Measurements from ENCODE around the gene NAV1. TPM values are rescaled to one million over a fixed set of nuclear protein-coding genes. Genes with fewer than 3 reads are reported as not detected.

NAV1 gene
- polyA plus RNA-seq, 4 donors = 0.67 to 6.4 (median 3.4) TPM

DNA sequence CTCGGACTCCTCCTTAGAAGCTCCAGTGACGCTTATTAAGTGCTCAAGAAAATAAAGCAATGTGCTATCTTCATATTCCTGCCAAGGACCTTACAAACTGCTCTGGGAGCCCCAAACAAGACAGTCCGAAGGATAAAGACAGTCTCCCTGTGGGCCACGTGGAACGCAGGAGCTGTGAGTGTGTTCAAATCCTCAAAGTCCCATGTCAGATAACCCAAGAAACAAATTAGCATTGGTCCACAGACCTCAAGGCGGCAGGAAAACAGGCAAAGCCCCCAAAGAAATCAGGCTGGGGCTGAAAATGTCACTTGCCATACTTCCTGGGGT, 3.0 kb upstream of the NAV1 start:
- no peaks in the 10 kb centered on the region for H3K9me3 ChIP-seq (ENCODE audit: control insufficient read depth in 2 of 2, insufficient read depth in 1 of 2, low read depth in 1 of 2, low read length in 1 of 2)
- peak overlapping the region in 1 of 3 donors; percentile 68 for H3K27ac ChIP-seq (ENCODE audit: low read depth in 1 of 3, low read length in 2 of 3)
- DNase-seq (no peak), FAIRE-seq (no peak)
- H3K36me3 ChIP-seq (ENCODE audit: control insufficient read depth in 3 of 3, insufficient read depth in 2 of 3, low read depth in 1 of 3, low read length in 3 of 3) = peaks cover 0 to 6% (median 0%) of the 10 kb centered on the region in 3 donors
- peaks cover 0 to 22% (median 0%) of the 10 kb centered on the region in 3 donors for H3K4me1 ChIP-seq (ENCODE audit: control insufficient read depth in 3 of 3, insufficient read depth in 2 of 3, low read depth in 1 of 3, low read length in 2 of 3)
- 64 to 84% (median 83%) methylated on average over 6 of the region's 6 CpGs for WGBS, 3 donors
- H3K27me3 ChIP-seq (ENCODE audit: control insufficient read depth in 3 of 3, insufficient read depth in 3 of 3, low read length in 3 of 3) = peaks cover 0 to 55% (median 2%) of the 10 kb centered on the region in 3 donors
- no peak overlapping the region for H3K4me3 ChIP-seq (ENCODE audit: low read depth in 1 of 3, low read length in 3 of 3)

DNA sequence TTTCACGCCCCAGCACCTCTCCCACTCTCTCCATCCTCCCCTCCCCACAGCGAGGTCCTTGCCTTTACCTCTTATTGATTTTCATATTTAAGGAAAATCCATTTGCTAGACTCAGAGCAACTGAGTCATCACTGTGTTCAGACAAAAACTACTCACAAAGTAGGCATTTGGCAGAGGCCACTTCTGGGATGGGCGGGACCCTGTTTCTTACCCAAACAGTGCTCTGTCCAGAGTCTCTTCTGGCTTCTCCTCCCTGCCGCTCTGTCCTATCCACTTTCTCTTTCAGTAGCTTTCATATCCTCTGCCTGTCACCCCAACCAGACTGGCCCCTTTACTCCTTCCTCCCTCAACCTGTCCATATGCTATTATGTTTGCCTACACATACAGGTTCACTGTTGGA, 2.4 kb upstream of the NAV1 start:
- H3K4me3 ChIP-seq (ENCODE audit: low read depth in 1 of 3, low read length in 3 of 3) = no peak overlapping the region
- no peak for FAIRE-seq
- DNase-seq = no peak
- peak overlapping the region in 1 of 3 donors; percentile 40 for H3K27ac ChIP-seq (ENCODE audit: low read depth in 1 of 3, low read length in 2 of 3)
- H3K4me1 ChIP-seq (ENCODE audit: control insufficient read depth in 3 of 3, insufficient read depth in 2 of 3, low read depth in 1 of 3, low read length in 2 of 3) = peaks cover 0 to 19% (median 0%) of the 10 kb centered on the region in 3 donors
- peaks cover 0 to 5% (median 0%) of the 10 kb centered on the region in 3 donors for H3K36me3 ChIP-seq (ENCODE audit: control insufficient read depth in 3 of 3, insufficient read depth in 2 of 3, low read depth in 1 of 3, low read length in 3 of 3)
- WGBS, 3 donors = 56 to 67% (median 63%) methylated on average over 4 of the region's 4 CpGs
- peaks cover 0 to 60% (median 2%) of the 10 kb centered on the region in 3 donors for H3K27me3 ChIP-seq (ENCODE audit: control insufficient read depth in 3 of 3, insufficient read depth in 3 of 3, low read length in 3 of 3)
- H3K9me3 ChIP-seq (ENCODE audit: control insufficient read depth in 2 of 2, insufficient read depth in 1 of 2, low read depth in 1 of 2, low read length in 1 of 2) = no peaks in the 10 kb centered on the region

DNA sequence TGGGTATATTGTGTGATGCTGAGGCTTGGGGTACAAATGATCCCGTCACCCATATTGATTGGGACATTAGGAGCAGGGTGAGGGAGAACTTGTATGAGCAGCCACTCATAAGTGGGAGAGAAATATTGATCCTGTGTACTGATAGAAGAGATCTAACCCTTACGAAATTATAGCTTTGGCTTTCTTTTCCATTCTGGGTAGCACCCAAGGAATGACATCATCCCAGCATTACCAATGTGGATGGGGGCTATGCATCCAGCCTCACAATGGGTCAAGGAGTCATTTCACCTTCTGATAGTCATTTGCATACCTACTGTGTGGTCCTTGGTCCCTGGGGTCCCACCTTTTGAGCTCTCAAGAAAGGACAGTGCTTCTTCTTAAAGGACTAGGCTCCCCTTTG, 1.9 kb upstream of the NAV1 start:
- Histone ChIP-seq H3K4me1 (ENCODE audit: control insufficient read depth in 3 of 3, insufficient read depth in 2 of 3, low read depth in 1 of 3, low read length in 2 of 3) (peaks cover 0 to 19% (median 0%) of the 10 kb centered on the region in 3 donors), H3K36me3 (ENCODE audit: control insufficient read depth in 3 of 3, insufficient read depth in 2 of 3, low read depth in 1 of 3, low read length in 3 of 3) (no peaks in the 10 kb centered on the region), H3K27ac (ENCODE audit: low read depth in 1 of 3, low read length in 2 of 3) (no peak overlapping the region), H3K9me3 (ENCODE audit: control insufficient read depth in 2 of 2, insufficient read depth in 1 of 2, low read depth in 1 of 2, low read length in 1 of 2) (no peaks in the 10 kb centered on the region), H3K4me3 (ENCODE audit: low read depth in 1 of 3, low read length in 3 of 3) (no peak overlapping the region), H3K27me3 (ENCODE audit: control insufficient read depth in 3 of 3, insufficient read depth in 3 of 3, low read length in 3 of 3) (peaks cover 0 to 60% (median 2%) of the 10 kb centered on the region in 3 donors)
- DNase-seq (no peak), FAIRE-seq (no peak)
- 75 to 88% (median 77%) methylated on average over 2 of the region's 2 CpGs for WGBS, 3 donors

DNA sequence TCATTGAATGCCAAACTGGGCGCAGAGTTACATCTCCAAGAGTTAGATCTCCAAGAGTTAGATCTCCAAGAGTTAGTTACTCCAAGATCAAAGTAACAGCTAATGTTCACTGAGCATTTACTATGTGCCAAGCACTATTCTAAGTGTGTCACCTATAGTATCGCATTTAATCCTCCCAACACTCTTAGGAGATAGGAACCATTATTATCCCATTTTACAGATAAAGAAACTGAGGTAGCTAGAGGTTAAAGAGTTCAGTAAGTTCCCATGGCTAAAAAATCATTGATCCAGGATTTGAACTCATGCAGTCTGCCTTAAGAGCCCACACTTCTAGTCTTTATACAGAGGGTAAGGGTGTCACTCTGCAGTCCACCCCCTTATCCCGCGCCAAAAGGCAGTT, 1.5 kb upstream of the NAV1 start:
- Histone ChIP-seq H3K4me1 (ENCODE audit: control insufficient read depth in 3 of 3, insufficient read depth in 2 of 3, low read depth in 1 of 3, low read length in 2 of 3) (peaks cover 0 to 19% (median 0%) of the 10 kb centered on the region in 3 donors), H3K27me3 (ENCODE audit: control insufficient read depth in 3 of 3, insufficient read depth in 3 of 3, low read length in 3 of 3) (peaks cover 0 to 61% (median 2%) of the 10 kb centered on the region in 3 donors), H3K4me3 (ENCODE audit: low read depth in 1 of 3, low read length in 3 of 3) (no peak overlapping the region), H3K36me3 (ENCODE audit: control insufficient read depth in 3 of 3, insufficient read depth in 2 of 3, low read depth in 1 of 3, low read length in 3 of 3) (no peaks in the 10 kb centered on the region), H3K9me3 (ENCODE audit: control insufficient read depth in 2 of 2, insufficient read depth in 1 of 2, low read depth in 1 of 2, low read length in 1 of 2) (no peaks in the 10 kb centered on the region), H3K27ac (ENCODE audit: low read depth in 1 of 3, low read length in 2 of 3) (no peak overlapping the region)
- FAIRE-seq = no peak
- DNase-seq = no peak
- 94 to 97% (median 94%) methylated on average over 4 of the region's 4 CpGs for WGBS, 3 donors

DNA sequence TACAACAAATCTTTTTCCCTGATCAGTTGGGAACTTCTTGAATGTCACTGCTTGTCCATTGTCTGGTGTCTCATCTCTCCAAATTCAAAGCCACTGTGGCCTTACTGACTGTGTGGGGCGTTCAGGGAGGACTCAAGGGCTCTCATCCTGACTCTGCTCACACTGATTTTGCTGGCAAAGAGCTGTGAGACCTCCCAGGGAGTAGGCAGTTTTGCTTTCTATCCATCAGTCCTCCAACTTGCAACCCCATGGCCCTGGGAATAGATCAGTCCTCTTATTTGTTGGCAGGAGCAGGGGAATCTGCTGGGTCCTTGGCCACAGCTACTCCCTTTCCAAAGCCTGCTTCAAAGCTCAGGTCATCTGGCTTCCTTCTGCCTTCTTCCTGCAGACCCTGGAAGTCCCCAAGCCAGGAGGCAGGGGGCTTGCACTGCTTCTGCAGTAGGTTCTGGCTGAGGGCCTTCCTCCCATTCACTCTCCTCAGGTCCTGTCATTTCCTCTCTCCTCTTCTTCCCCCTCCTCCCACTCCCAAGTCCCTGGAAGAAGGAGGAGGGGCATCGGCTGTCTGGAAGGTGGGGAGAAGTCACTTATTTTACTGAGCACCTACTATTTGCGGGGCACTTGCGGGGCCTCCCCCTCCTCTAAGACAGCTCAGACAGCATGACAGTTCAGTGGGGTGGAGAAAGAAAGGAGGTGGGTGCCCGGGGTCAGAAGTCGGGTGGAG, 876 bp upstream of the NAV1 start:
- 28 to 36% (median 34%) methylated on average over 6 of the region's 6 CpGs for WGBS, 3 donors
- DNase-seq (no peak), FAIRE-seq (no peak)
- H3K9me3 ChIP-seq (ENCODE audit: control insufficient read depth in 2 of 2, insufficient read depth in 1 of 2, low read depth in 1 of 2, low read length in 1 of 2) = no peaks in the 10 kb centered on the region
- no peaks in the 10 kb centered on the region for H3K36me3 ChIP-seq (ENCODE audit: control insufficient read depth in 3 of 3, insufficient read depth in 2 of 3, low read depth in 1 of 3, low read length in 3 of 3)
- H3K27ac ChIP-seq (ENCODE audit: low read depth in 1 of 3, low read length in 2 of 3) = peak overlapping the region in 2 of 3 donors; percentile 24 to 72
- peaks cover 0 to 19% (median 0%) of the 10 kb centered on the region in 3 donors for H3K4me1 ChIP-seq (ENCODE audit: control insufficient read depth in 3 of 3, insufficient read depth in 2 of 3, low read depth in 1 of 3, low read length in 2 of 3)
- H3K27me3 ChIP-seq (ENCODE audit: control insufficient read depth in 3 of 3, insufficient read depth in 3 of 3, low read length in 3 of 3) = peaks cover 0 to 62% (median 2%) of the 10 kb centered on the region in 3 donors
- peak overlapping the region in 2 of 3 donors; percentile 48 to 51 for H3K4me3 ChIP-seq (ENCODE audit: low read depth in 1 of 3, low read length in 3 of 3)

DNA sequence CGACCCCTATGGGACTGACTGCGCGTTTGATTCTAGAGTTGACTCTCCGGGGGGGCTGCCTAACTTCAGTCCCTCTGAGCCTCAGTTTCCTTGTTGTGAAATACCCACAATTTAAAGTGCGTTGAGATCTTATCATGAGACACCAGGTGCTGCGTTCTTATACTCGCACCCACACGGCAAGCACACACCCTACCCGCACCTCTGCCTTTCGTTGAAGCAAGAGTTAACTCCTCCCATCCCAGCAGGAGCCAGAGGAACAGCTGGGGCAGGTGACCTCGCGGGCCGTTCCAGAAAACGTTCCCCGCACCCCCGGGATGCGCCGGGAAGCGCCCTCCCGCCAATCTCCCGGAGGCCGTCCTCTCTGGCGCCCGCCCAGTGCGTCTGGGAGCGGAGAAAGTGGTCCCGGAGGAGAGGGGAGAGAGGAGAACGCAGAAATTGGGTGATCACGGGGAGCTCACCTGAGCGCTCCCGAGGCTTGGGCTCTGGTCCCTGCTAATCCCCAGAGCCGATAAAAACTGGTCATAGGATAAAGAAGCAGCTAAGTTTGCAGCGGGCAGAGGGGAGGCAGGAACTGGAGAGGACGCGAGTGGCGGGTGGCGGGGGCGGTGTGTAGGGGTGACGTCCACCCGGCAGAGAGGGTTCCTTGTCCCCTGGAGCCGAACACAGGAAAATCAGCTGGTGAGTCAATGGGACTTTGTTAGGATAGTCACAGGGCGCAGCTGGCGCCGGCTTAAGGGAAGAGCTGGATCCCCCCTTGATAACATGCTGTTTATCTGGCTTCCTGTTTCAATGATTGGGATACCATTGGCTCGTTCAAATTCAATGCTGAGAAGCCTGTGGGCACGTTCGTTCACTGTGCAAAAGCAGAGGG, 869 bp downstream of the NAV1 start:
- FAIRE-seq = no peak
- Histone ChIP-seq H3K27me3 (ENCODE audit: control insufficient read depth in 3 of 3, insufficient read depth in 3 of 3, low read length in 3 of 3) (peaks cover 2 to 62% (median 3%) of the 10 kb centered on the region in 3 donors), H3K4me1 (ENCODE audit: control insufficient read depth in 3 of 3, insufficient read depth in 2 of 3, low read depth in 1 of 3, low read length in 2 of 3) (peaks cover 0 to 19% (median 5%) of the 10 kb centered on the region in 3 donors), H3K27ac (ENCODE audit: low read depth in 1 of 3, low read length in 2 of 3) (peak overlapping the region in 2 of 3 donors; percentile 43 to 72), H3K4me3 (ENCODE audit: low read depth in 1 of 3, low read length in 3 of 3) (peak overlapping the region; percentile 17 to 51 (median 48)), H3K9me3 (ENCODE audit: control insufficient read depth in 2 of 2, insufficient read depth in 1 of 2, low read depth in 1 of 2, low read length in 1 of 2) (no peaks in the 10 kb centered on the region), H3K36me3 (ENCODE audit: control insufficient read depth in 3 of 3, insufficient read depth in 2 of 3, low read depth in 1 of 3, low read length in 3 of 3) (no peaks in the 10 kb centered on the region)
- DNase-seq = peak; percentile 25 to 68
- 2% methylated on average over 47 of the region's 47 CpGs for WGBS, 3 donors

DNA sequence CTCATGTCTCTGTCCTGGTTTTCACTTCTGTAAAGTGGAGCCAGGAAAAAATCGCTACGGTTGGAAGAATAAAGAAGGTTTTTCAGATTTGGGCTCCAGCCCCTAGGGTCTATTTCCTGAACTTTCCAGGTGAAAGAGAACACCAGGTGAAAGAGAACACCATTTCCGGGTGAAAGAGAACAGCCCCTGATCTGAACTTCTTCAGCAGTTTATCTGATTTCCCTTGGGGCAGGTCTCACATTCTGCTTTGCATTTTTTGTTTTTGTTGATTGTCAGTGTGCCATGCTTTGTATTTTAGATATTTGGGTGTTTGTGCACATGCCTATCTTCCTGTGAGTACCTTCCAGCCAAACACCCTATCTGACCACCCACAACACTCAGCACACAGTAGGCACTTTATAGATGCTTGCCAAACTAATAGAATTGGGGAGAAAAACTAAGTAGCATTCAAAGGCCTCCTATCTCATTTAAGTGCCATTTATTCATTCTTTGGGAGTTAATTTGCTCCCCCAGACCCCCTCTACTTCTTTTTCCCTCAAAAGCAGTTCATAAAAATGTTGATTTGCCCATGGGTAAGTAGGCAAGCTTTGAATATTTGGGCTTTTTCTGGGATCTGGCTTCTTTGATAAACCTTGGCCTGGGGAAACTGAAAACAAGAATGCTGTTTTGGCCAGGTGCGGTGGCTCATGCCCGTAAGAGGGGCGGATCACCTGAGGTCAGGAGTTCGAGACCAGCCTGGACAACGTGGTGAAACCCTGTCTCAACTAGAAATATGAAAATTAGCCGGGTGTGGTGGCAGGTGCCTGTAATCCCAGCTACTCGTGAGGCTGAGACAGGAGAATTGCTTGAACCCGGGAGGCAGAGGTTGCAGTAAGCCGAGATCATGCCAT, 2.2 kb downstream of the NAV1 start:
- 74 to 80% (median 78%) methylated on average over 12 of the region's 12 CpGs for WGBS, 3 donors
- no peaks in the 10 kb centered on the region for H3K36me3 ChIP-seq (ENCODE audit: control insufficient read depth in 3 of 3, insufficient read depth in 2 of 3, low read depth in 1 of 3, low read length in 3 of 3)
- peaks cover 2 to 58% (median 3%) of the 10 kb centered on the region in 3 donors for H3K27me3 ChIP-seq (ENCODE audit: control insufficient read depth in 3 of 3, insufficient read depth in 3 of 3, low read length in 3 of 3)
- no peak overlapping the region for H3K27ac ChIP-seq (ENCODE audit: low read depth in 1 of 3, low read length in 2 of 3)
- no peak for DNase-seq
- H3K9me3 ChIP-seq (ENCODE audit: control insufficient read depth in 2 of 2, insufficient read depth in 1 of 2, low read depth in 1 of 2, low read length in 1 of 2) = no peaks in the 10 kb centered on the region
- no peak for FAIRE-seq
- H3K4me1 ChIP-seq (ENCODE audit: control insufficient read depth in 3 of 3, insufficient read depth in 2 of 3, low read depth in 1 of 3, low read length in 2 of 3) = peaks cover 0 to 19% (median 5%) of the 10 kb centered on the region in 3 donors
- H3K4me3 ChIP-seq (ENCODE audit: low read depth in 1 of 3, low read length in 3 of 3) = no peak overlapping the region
